Lower leg skin (tissue), 4 donors: ENCODE results near the gene ZNF329. TPM values are rescaled to one million over a fixed set of nuclear protein-coding genes. Genes with fewer than 3 reads are reported as not detected.

Experiments used
- DNase-seq, 2 donors: peaks; one replicate each; pipeline ENCODE4 v3.0.0-alpha.2; 2019; ENCODE audit warnings: low spot score in 2 of 2
- H3K4me3 ChIP-seq: fragments of 200-600 bp; sonication (generic); 2 replicates; pipeline ENCODE4 v1.5.1; 2017; ENCODE audit warnings: mild to moderate bottlenecking, low read depth; ENCODE audit not compliant: poor library complexity, severe bottlenecking
- CTCF ChIP-seq, 3 donors: fragments of 450-650 bp; IDR thresholded peaks; one replicate each; pipeline ENCODE4 v1.5.1; 2016; ENCODE audit warnings: antibody characterized with exemption in 3 of 3, mild to moderate bottlenecking in 3 of 3, moderate library complexity in 2 of 3
- POLR2A ChIP-seq, 2 donors: fragments of 450-650 bp; IDR thresholded peaks; one replicate each; pipeline ENCODE4 v1.6.1; 2016 to 2017; ENCODE audit warnings: antibody characterized with exemption in 2 of 2, mild to moderate bottlenecking in 1 of 2, moderate library complexity in 1 of 2
- WGBS, 2 donors: methylation state at CpG; one replicate each; pipeline ENCODE4 v1.1.5; 2018; 5-methylcytosine and 5-hydroxymethylcytosine counted together
- intact Hi-C: fragments of 100-400 bp; cut with DNase I; formaldehyde crosslinking; loops from one replicate; pipeline ENCODE4 v1.15.0; 2023; ENCODE audit warnings: low total_unique reads
- total RNA-seq, 4 donors: library from RNA; depleted of rRNA; stranded (reverse); fragments of >200 nt; gene quantifications; one replicate each; pipeline ENCODE4 v1.1.0, GENCODE V29; 2016

Gene ZNF329
- total RNA-seq, 4 donors from 2014 or later = 8.7 to 12.1 (median 9.2) TPM

GRCh38 chr19:58096884-58097283 is 53.7 kb downstream of the ZNF329 start:
- intact Hi-C loops = no loop called here
- no peak for TF ChIP-seq CTCF (IDR thresholded peaks at IDR 0.05)
- TF ChIP-seq POLR2A (IDR thresholded peaks at IDR 0.05) = no peak
- DNase-seq = no peak
- 84 to 90% methylated on average over 13 of the region's 13 CpGs for WGBS, 2 donors
- H3K4me3 ChIP-seq = no peak overlapping the region

GRCh38 chr19:58095328-58095727 is 55.3 kb downstream of the ZNF329 start:
- intact Hi-C loops = no loop called here
- no peak for DNase-seq
- WGBS, 2 donors = 95 to 99% methylated on average over 10 of the region's 10 CpGs
- no peak overlapping the region for H3K4me3 ChIP-seq
- TF ChIP-seq POLR2A (IDR thresholded peaks at IDR 0.05) (no peak), CTCF (IDR thresholded peaks at IDR 0.05) (no peak)

GRCh38 chr19:58093071-58093470 is 57.5 kb downstream of the ZNF329 start:
- TF ChIP-seq CTCF (IDR thresholded peaks at IDR 0.05) (no peak), POLR2A (IDR thresholded peaks at IDR 0.05) (no peak)
- DNase-seq = no peak
- intact Hi-C loops = loop anchor here (5.0 kb wide), 1 partner anchor 214 kb away; the partner anchor contains the start of gene ERVK3-1
- no peak overlapping the region for H3K4me3 ChIP-seq
- 93% methylated on average over 7 of the region's 7 CpGs for WGBS, 2 donors

- intact Hi-C loops = loop anchor here (5.0 kb wide), 1 partner anchor 216 kb away; the partner anchor contains the start of gene ERVK3-1
- TF ChIP-seq CTCF (IDR thresholded peaks at IDR 0.05) (no peak), POLR2A (IDR thresholded peaks at IDR 0.05) (no peak)
- DNase-seq = no peak
- 83% methylated on average over 7 to 10 of the region's 11 CpGs for WGBS, 2 donors
- no peak overlapping the region for H3K4me3 ChIP-seq
These were observed 59.2 kb downstream of the ZNF329 start for GRCh38 chr19:58091251-58091995.

- TF ChIP-seq CTCF (IDR thresholded peaks at IDR 0.05) (no peak), POLR2A (IDR thresholded peaks at IDR 0.05) (no peak)
- intact Hi-C loops = loop anchor here (5.0 kb wide), 1 partner anchor 217 kb away; the partner anchor contains the start of gene ERVK3-1
- WGBS, 2 donors = 97 to 100% methylated on average over 16 of the region's 16 CpGs
- no peak overlapping the region for H3K4me3 ChIP-seq
- no peak for DNase-seq
These were observed 60.7 kb downstream of the ZNF329 start for GRCh38 chr19:58089846-58090245.
